Measurements from ENCODE around the gene B3GALT2. TPM values are rescaled to one million over a fixed set of nuclear protein-coding genes. Genes with fewer than 3 reads are reported as not detected.

B3GALT2 gene
- total and polyA plus RNA-seq, 2 of the 8 experiments (the other 6 are each of a cell fraction or from before 2014, with no cell fraction given) = not detected

DNA sequence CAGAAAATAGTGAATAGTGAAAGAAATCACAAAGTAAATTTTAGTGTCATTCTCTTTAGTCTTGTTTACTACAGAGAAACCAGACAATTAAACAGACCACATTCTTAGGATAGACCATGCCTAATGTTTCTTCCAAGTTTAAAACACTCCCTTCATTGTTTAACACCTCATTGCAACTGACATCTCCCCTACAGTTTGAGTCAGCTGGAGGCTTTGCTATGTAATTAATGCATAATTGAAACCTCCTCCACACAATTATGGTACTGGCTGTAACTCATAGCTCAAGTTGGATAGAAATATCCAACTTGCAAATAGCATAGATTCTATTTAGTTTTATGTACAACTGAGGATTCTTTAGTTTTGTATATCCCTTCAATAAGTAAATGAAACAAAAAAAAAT, 35.2 kb upstream of the B3GALT2 start (continued):
- TF ChIP-seq ZNF274 (IDR thresholded peaks at IDR 0.05; ENCODE audit: borderline replicate concordance, extremely low read depth, low read length) (no peak), CHD1 (IDR thresholded peaks at IDR 0.05; ENCODE audit: low read depth, low read length) (no peak), SRF (IDR thresholded peaks at IDR 0.05; ENCODE audit: low read depth, low read length) (no peak), SAP30 (IDR thresholded peaks at IDR 0.05; ENCODE audit: insufficient read depth, insufficient replicate concordance, low read length) (no peak)
